Measurements from ENCODE around the gene MRPL44. TPM values are rescaled to one million over a fixed set of nuclear protein-coding genes. Genes with fewer than 3 reads are reported as not detected.

Gene MRPL44
- total and polyA plus RNA-seq, 2 of the 13 experiments (the other 11 are each of a cell fraction or from before 2014, with no cell fraction given) = 38.4 to 78.0 TPM

DNA sequence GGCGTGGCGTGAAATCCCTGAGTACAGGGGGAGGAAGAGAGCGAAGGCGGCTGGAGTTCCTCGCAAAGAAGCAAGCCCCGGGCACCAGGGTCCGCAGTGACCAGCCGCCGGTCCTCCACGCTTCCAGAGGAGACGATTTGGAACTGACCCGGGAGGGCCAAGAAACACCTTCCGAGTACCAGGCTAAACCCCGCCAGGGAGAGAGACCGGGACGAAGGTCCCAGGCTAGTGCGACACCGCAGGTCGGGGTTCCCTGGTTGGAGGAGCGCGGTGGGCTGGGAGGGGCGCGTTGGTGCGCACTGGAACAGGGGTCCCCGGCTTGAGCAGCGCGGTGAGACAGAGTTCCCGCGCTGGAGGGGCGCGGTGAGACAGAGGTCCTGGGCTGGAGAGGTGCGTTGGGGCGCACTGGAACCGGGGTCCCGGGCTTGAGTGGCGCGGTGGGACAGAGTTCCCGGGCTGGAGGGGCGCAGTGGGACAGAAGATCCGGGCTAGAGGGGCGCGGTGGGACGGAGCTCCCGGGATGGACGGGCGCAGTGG lies 13.0 kb upstream of the MRPL44 start (continued):
- TF ChIP-seq, protein P1, sequence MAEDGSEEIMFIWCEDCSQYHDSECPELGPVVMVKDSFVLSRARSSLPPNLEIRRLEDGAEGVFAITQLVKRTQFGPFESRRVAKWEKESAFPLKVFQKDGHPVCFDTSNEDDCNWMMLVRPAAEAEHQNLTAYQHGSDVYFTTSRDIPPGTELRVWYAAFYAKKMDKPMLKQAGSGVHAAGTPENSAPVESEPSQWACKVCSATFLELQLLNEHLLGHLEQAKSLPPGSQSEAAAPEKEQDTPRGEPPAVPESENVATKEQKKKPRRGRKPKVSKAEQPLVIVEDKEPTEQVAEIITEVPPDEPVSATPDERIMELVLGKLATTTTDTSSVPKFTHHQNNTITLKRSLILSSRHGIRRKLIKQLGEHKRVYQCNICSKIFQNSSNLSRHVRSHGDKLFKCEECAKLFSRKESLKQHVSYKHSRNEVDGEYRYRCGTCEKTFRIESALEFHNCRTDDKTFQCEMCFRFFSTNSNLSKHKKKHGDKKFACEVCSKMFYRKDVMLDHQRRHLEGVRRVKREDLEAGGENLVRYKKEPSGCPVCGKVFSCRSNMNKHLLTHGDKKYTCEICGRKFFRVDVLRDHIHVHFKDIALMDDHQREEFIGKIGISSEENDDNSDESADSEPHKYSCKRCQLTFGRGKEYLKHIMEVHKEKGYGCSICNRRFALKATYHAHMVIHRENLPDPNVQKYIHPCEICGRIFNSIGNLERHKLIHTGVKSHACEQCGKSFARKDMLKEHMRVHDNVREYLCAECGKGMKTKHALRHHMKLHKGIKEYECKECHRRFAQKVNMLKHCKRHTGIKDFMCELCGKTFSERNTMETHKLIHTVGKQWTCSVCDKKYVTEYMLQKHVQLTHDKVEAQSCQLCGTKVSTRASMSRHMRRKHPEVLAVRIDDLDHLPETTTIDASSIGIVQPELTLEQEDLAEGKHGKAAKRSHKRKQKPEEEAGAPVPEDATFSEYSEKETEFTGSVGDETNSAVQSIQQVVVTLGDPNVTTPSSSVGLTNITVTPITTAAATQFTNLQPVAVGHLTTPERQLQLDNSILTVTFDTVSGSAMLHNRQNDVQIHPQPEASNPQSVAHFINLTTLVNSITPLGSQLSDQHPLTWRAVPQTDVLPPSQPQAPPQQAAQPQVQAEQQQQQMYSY (CRISPR knock-in tag; IDR thresholded peaks at IDR 0.05) = peak; percentile 73
- TF ChIP-seq TSC22D2 (CRISPR knock-in tag; IDR thresholded peaks at IDR 0.05; ENCODE audit: borderline replicate concordance) (peak; percentile 86; the same call in 1 of the 2 replicates), CAMTA2 (CRISPR knock-in tag; IDR thresholded peaks at IDR 0.05; ENCODE audit: borderline replicate concordance) (0 out of 2 replicates have a peak, but pooled peaks have one; percentile 16), SETDB1 (CRISPR knock-in tag; IDR thresholded peaks at IDR 0.05; ENCODE audit: borderline replicate concordance) (no peak), ZBTB1 (CRISPR knock-in tag; IDR thresholded peaks at IDR 0.05; ENCODE audit: borderline replicate concordance) (no peak), FOXK1 (CRISPR knock-in tag; IDR thresholded peaks at IDR 0.05; ENCODE audit: borderline replicate concordance, low read depth) (no peak), POLR2AphosphoS5 (IDR thresholded peaks at IDR 0.05; ENCODE audit: low read depth, low read length) (no peak; the same call in none of the 2 replicates), NCOA5 (CRISPR knock-in tag; IDR thresholded peaks at IDR 0.05) (no peak), ZNF879 (CRISPR knock-in tag; IDR thresholded peaks at IDR 0.05) (0 out of 2 replicates have a peak, but pooled peaks have one; percentile 57), ZFX (CRISPR knock-in tag; IDR thresholded peaks at IDR 0.05; ENCODE audit: low read depth) (no peak), CCAR2 (optimal IDR thresholded peaks at IDR 0.05; ENCODE audit: low read depth, low read length) (no peak), ZNF263 (CRISPR knock-in tag; IDR thresholded peaks at IDR 0.05) (no peak), HMG20A (CRISPR knock-in tag; IDR thresholded peaks at IDR 0.05; ENCODE audit: borderline replicate concordance) (no peak), MED1 (CRISPR knock-in tag; IDR thresholded peaks at IDR 0.05) (no peak), SIX4 (CRISPR knock-in tag; IDR thresholded peaks at IDR 0.05) (no peak), CHD2 (IDR thresholded peaks at IDR 0.05; ENCODE audit: low read depth, low read length) (no peak), MTA3 (CRISPR knock-in tag; IDR thresholded peaks at IDR 0.05) (no peak), TBP (CRISPR knock-in tag; IDR thresholded peaks at IDR 0.05) (no peak), ZNF776 (CRISPR knock-in tag; IDR thresholded peaks at IDR 0.05) (peak; percentile 66), ARID2 (CRISPR knock-in tag; IDR thresholded peaks at IDR 0.05; ENCODE audit: borderline replicate concordance) (no peak), MXD4 (CRISPR knock-in tag; IDR thresholded peaks at IDR 0.05) (no peak), ZFYVE20 (CRISPR knock-in tag; IDR thresholded peaks at IDR 0.05; ENCODE audit: borderline replicate concordance, low read depth) (no peak)
- TF ChIP-seq, protein P2, sequence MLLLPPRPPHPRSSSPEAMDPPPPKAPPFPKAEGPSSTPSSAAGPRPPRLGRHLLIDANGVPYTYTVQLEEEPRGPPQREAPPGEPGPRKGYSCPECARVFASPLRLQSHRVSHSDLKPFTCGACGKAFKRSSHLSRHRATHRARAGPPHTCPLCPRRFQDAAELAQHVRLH (CRISPR knock-in tag; IDR thresholded peaks at IDR 0.05; ENCODE audit: borderline replicate concordance, low read depth) = peak; percentile 58; the same call in 1 of the 2 replicates
- TF ChIP-seq, protein P3, sequence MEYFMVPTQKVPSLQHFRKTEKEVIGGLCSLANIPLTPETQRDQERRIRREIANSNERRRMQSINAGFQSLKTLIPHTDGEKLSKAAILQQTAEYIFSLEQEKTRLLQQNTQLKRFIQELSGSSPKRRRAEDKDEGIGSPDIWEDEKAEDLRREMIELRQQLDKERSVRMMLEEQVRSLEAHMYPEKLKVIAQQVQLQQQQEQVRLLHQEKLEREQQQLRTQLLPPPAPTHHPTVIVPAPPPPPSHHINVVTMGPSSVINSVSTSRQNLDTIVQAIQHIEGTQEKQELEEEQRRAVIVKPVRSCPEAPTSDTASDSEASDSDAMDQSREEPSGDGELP (IDR thresholded peaks at IDR 0.05; ENCODE audit: borderline replicate concordance, low read depth) = 0 out of 2 replicates have a peak, but pooled peaks have one; percentile 5
- TF ChIP-seq, protein P4, sequence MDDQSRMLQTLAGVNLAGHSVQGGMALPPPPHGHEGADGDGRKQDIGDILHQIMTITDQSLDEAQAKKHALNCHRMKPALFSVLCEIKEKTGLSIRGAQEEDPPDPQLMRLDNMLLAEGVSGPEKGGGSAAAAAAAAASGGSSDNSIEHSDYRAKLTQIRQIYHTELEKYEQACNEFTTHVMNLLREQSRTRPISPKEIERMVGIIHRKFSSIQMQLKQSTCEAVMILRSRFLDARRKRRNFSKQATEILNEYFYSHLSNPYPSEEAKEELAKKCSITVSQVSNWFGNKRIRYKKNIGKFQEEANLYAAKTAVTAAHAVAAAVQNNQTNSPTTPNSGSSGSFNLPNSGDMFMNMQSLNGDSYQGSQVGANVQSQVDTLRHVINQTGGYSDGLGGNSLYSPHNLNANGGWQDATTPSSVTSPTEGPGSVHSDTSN (CRISPR knock-in tag; IDR thresholded peaks at IDR 0.05; ENCODE audit: borderline replicate concordance) = no peak

Measured in HepG2 (cell line).